HG03354 (cell line): ENCODE measurements around the gene FBXO2.
"Not testable (repeated sequence)": the region's sequence is repeated elsewhere in the genome, so short reads cannot be mapped to it uniquely, and the experiment has no call there.

Source experiments
- ATAC-seq: cut with Tn5 transposase; IDR thresholded peaks from one replicate; pipeline ENCODE4 v1.9.1; 2021; ENCODE audit warnings: mild to moderate bottlenecking; ENCODE audit not compliant: unreplicated experiment, poor library complexity, severe bottlenecking

Gene FBXO2

DNA sequence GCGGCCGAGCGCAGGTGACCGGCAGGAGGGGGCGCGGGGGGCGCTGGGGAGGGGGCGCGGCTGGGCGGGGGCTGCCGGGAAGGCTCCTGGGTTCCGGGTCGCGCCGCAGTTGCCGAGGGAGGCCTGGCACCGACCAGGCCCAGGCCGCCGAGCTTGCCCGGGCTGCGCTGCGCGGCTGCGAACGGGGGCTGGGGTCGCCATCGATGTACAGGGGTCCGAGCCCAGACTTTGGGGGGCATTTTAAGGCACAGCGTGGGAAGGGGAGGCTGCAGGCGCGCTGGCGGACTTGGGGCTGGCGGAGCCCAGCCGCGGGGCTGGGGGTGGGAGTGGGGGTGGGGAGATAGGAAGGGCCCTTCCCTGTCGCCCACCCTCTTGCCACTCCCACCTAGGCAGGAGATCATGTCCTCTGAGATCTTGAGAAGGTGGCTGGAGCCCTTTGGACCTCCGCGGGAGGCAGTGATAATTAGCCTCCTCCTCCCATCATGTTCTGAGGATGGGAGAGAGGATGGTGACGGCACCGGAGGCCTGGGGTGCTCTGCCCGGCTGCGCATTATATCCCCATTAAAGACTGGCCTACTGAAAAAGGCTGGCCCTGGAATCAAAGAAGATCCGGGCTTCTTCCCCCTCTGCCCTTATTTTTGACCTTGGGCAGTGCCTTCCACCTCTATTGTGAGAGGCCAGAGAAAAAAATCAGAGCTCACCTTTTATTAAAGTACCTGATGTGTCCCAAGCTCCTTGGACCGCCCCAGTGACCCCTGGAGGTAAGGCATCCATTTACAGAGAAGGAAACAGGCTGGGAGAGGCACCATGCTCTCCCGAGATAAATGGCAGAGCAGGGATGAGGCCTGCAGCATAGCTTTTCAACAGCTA is 945 bp upstream of the FBXO2 start:
- peak; percentile 41 for ATAC-seq

DNA sequence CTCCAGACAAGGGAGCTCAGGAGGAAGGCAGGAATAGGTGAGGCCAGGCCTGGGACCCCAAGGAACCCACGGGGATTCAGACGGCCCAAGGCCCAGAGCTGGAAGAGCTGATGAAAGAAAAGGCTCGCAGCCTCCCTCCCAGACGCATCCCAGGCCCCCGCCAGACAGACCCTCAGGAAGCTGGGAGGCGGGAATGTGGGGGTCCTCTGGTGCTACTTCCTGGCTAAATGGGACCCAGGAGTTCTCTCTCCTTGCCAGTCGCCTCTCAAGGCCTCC is 430 bp downstream of the FBXO2 start:
- no peak for ATAC-seq

DNA sequence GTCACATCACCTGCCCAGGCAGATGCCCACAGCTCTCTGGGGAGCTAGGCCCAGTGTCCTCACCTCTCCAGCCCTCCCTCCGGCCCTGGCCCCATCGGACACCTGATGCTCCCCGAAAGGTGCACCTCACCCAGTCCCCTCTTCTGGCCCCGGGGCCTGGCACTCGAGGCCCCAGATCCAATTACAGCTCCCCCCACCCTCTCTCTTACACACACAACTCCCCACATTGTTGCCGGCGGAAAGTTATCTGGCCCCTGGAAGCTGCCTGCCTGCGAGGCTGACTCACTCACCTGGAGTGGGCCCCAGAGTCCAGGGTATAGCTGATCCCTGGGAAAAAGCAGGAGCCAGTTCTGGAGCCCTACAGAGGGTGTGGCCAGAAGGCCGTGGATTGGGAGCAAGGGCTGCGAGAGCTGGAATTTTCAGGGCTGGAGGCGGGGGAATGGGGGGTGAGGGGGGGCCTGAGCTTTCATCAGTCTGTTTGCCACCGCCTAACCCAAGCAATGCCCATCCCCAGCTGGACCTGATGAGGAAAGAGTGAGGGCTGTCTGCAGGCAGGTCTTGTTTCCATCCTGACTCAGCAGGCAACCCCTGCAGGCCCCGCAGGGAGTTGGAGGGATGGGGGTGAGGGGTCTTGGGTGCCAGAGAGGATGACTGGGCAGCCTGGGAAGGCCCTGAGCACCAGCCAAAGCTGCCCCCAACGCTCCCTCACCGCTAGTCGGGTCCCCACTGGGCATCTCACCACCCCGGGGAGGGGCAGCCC is 948 bp downstream of the FBXO2 start:
- ATAC-seq: no peak

DNA sequence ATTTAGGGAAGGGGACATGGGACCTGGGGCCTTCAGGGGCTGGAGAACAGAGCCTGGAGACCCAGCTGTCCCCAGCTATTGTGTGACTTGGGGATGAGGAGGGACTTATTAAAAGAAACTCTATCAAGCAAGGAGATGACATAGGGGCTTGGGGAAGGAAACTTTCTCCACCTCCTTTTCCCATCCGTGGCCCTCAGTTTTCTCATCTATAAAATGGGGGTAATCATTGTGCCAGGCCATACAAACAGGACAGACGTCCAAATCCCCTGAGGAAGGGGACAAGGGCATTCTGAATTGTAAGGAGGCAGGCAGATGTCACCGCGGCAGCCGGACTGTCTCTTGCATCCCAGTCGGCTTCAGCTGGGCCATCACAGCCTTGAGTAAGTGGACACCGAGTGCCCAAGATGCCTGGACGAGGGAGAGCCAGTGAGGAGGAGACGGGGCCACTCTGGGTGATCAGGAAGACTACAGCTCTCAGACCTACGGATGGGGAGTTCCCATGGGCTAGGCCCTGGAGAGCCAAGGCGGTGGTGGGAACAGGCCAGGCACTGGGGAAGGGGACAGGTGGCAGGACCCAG is 1.9 kb downstream of the FBXO2 start:
- no peak for ATAC-seq

DNA sequence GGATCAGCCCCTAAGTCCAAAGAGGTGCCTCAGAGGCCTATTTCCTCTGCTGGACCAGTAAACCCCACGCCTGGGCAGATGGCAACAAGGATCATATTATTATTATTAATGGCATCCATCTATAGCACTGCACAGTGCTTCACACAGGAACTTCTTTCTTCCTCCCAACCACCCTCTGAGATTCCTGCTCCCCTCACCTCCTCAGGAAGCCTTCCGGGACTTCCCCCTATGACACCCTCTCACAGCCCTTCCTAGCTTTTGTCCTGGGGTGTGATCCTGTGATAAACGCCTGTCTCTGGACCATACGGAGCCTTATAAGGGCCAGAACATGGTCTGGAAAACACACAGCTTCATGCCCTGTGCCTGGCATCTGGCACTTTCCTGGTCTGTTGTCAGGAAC is 3.2 kb downstream of the FBXO2 start:
- ATAC-seq: no peak

- no peak for ATAC-seq
Measured at GRCh38 chr1:11650331-11650991, 3.8 kb downstream of the FBXO2 start.

DNA sequence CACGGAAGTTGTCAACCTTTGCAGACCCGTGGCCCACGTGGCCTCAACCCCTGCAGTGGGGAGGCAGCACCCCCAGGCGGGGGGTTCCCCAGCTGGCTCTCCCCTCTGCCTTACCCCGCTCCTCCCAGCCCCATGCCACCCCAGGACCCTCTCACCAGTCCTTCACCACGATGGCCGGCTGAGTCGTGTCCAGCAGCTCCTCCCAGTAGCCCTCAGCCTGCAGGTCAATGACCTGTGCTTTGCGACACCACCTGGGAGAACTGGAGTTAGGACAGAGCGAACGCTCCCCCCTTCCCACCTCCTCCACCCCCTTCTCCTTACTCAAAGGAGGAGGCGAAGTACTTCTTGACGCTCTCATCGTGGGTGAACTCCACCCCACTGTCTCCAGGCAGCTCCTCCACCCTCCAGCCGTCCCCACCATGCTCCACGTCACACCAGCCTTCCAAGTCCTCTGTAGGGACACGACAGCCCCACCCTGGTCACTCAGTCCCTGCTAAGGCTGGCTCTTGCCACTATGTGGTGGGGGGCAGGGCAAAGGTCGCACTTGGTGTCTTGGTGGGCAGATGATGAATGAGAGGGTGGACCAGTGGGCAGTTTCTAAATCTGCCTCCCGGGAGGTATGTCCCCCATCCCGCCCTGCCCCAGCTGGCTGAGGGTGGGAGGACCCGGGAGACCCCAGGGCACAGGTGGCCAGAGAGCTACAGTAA is 4.5 kb downstream of the FBXO2 start:
- ATAC-seq: no peak

GRCh38 chr1:11649237-11649623 is 5.0 kb downstream of the FBXO2 start:
- no peak for ATAC-seq

DNA sequence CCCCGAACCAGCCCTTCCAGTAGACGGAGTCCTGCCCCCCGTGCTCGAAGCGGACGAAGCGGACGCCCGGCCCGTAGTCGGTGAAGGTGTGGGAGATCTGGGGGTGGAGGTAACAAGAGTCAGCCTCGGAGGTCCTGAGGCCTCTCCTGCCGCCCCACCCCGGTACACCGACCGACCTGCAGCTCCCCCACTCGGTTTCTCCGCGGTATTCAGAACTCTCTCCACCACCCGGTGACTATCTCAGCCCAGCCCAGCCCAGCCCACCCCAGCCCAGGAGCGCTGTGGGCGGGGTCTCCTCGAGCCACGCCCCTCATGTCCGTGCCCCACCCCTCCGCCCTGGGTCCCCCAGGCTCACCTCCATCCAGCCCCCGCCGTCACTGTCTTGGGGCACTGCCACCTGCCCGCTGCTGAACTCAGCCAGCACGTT is 5.5 kb downstream of the FBXO2 start:
- ATAC-seq: no peak

DNA sequence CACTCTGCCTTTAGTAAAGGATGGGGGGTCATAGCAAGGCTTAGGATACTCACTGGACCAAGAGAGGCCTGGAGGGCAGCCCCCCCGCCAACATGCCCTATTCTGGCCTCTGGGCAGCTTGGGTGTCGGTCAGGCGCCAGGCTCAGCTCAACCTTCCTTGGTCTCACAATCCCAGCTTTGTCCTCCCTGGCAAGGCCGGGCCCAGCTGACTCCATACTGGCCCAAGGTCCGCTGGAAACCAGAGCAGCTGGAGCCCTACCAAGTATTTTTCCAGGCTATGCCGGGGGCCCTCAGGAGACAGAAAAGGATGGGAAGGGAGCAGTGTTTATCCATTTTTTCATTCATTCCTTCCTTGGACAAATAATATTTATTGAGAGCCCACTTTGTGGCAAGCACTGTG is 6.2 kb downstream of the FBXO2 start:
- no peak for ATAC-seq

DNA sequence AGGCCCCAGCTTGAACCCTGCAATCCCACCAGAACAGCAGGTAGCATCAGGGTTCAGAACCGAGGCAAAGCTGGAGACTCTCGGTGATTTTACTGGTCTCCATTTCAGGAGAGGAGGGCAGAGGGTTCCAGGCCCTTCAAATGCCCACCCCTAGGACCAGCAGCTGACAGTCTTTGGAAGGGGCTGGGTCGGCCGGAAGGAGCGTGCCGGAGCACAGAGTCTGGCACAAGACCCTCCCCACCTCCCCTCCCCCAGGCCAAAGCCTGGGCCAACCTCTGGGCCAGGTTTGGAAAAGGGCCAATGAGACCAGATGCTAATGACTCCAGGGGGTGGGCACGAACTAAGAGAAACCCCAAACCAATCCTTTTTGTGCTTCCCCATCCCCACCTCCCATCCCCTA is 6.9 kb downstream of the FBXO2 start:
- ATAC-seq: no peak

GRCh38 chr1:11646317-11646716 is 7.9 kb downstream of the FBXO2 start:
- no peak for ATAC-seq

GRCh38 chr1:11645670-11646265 is 8.5 kb downstream of the FBXO2 start:
- ATAC-seq: no peak

DNA sequence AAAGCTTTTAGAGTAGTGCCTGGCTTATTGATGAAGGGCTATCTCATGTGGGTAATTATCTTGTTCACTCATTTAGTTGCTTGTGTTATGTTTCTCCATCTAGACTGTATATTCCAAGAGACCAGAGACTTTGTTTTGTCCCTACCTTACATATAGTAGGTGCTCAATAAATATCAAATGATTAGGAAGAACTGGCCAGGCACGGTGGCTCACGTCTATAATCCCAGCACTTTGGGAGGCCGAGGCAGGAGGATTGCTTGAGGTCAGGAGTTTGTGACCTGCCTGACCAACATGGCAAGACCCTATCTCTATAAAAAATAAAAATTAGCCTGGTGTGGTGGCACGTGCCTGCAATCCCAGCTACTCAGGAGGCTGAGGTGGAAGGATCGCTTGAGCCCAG is 9.0 kb downstream of the FBXO2 start:
- no peak for ATAC-seq

DNA sequence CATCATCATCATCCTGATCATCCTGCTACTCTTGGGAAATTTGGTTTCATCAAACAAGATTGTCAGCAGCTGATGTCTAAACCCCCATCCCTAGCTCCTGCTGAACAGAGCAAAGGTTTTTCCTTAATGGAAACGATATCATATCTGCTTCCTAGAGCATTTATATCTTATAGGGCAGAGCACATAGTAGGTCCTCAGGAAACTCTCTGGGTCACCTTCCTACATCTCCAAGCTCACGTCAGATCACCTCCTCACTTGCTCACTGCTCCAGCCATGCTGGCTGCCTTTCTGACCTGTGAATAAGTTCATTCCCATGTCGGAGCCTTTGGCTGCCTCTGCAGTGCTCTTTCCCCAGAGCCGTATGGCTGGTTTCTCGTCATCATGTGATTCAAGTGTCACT is 10.4 kb downstream of the FBXO2 start:
- no peak for ATAC-seq

- ATAC-seq: not testable (repeated sequence)
Measured at GRCh38 chr1:11642418-11643017, 11.7 kb downstream of the FBXO2 start.

GRCh38 chr1:11641776-11642305 is 12.4 kb downstream of the FBXO2 start:
- ATAC-seq: no peak

GRCh38 chr1:11640944-11641343 is 13.3 kb downstream of the FBXO2 start:
- ATAC-seq: no peak

- no peak for ATAC-seq
Measured at GRCh38 chr1:11640101-11640500, 14.1 kb downstream of the FBXO2 start.
